ENCODE results near the gene SYT17. TPM values are rescaled to one million over a fixed set of nuclear protein-coding genes. Genes with fewer than 3 reads are reported as not detected.
A peak's percentile ranks its signal among the peaks of the same experiment; 100 is the strongest.

Gene SYT17
- total RNA-seq, 1 experiment from 2014 or later: 36.6 TPM

DNA sequence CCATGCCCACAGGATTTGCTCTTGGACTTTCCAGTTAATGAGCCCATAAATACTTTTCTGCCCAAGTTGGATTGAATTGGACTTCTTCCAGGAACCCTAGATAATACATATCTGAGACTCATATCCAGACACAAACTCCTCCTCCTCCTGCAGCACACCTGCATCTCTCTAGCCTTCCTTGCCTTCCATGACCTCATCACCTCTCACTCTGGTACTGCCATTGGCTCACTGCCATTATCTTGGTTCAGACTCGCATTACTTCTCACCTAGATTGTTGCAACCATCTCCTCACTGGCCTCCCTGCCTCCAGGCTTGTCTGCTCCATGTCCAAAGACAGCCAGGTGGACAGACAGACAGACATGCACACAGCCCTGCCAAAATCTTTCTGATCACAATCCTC, 4.8 kb upstream of the SYT17 start:
- intact Hi-C loops (cut with micrococcal nuclease; ENCODE audit: unreplicated experiment): no loop called here
- no peaks in the 10 kb centered on the region for H3K9me2 ChIP-seq (ENCODE audit: insufficient read depth)
- no peak overlapping the region for H2AFZ ChIP-seq
- no peak overlapping the region for H3K4me3 ChIP-seq
- H3K4me2 ChIP-seq: no peak overlapping the region
- H3F3A ChIP-seq (ENCODE audit: insufficient read depth, low read depth): peaks cover 9% of the 10 kb centered on the region
- ChIA-PET CTCF (interaction anchor here (1.1 kb wide), 1 partner anchor 25 kb away, joined by 3 read pairs; no protein-coding TSS in a partner anchor), POLR2A (ENCODE audit: unreplicated experiment) (no interaction called here)
- no peaks in the 10 kb centered on the region for H4K20me1 ChIP-seq (ENCODE audit: insufficient read depth)
- TF ChIP-seq EZH2 (IDR thresholded peaks at IDR 0.05; ENCODE audit: low read depth): no peak
- TF ChIP-seq, protein P1, sequence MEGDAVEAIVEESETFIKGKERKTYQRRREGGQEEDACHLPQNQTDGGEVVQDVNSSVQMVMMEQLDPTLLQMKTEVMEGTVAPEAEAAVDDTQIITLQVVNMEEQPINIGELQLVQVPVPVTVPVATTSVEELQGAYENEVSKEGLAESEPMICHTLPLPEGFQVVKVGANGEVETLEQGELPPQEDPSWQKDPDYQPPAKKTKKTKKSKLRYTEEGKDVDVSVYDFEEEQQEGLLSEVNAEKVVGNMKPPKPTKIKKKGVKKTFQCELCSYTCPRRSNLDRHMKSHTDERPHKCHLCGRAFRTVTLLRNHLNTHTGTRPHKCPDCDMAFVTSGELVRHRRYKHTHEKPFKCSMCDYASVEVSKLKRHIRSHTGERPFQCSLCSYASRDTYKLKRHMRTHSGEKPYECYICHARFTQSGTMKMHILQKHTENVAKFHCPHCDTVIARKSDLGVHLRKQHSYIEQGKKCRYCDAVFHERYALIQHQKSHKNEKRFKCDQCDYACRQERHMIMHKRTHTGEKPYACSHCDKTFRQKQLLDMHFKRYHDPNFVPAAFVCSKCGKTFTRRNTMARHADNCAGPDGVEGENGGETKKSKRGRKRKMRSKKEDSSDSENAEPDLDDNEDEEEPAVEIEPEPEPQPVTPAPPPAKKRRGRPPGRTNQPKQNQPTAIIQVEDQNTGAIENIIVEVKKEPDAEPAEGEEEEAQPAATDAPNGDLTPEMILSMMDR (conservative IDR thresholded peaks at IDR 0.05): no peak
- H3K4me1 ChIP-seq (replicated peaks; ENCODE audit: insufficient read depth): peaks cover 26% of the 10 kb centered on the region
- no peaks in the 10 kb centered on the region for H3K79me2 ChIP-seq (ENCODE audit: low read depth)
- no peak for DNase-seq
- H3K9me3 ChIP-seq (ENCODE audit: insufficient read depth, low read depth): no peaks in the 10 kb centered on the region
- no peaks in the 10 kb centered on the region for H3K36me3 ChIP-seq (ENCODE audit: low read depth)
- no TSS peak for BruUV-seq (replicated peaks)
- no peaks in the 10 kb centered on the region for H3K27me3 ChIP-seq (ENCODE audit: insufficient read depth, low read depth)
- no peak overlapping the region for H3K27ac ChIP-seq

DNA sequence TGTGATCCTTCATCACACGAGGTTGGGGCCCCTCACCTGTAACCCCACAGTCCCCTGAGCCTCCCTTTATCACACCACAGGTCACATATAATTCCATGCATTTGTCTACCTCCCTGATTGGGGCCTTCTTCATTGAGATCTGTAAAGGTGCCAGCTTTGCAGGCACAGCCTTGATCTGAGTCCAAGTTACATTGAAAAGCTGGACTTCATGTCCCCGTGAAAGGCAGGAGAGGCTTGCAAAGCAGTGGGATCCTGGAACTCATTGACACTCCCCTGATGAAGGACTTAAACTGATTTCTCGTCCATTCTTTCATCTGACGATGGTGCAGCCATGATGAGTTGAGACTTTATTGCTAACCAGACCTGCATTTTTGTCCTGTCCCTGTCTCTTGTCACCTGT, 3.8 kb upstream of the SYT17 start:
- Histone ChIP-seq H3K27me3 (ENCODE audit: insufficient read depth, low read depth) (no peaks in the 10 kb centered on the region), H3K9me2 (ENCODE audit: insufficient read depth) (no peaks in the 10 kb centered on the region), H3K4me1 (replicated peaks; ENCODE audit: insufficient read depth) (peaks cover 31% of the 10 kb centered on the region), H2AFZ (no peak overlapping the region), H4K20me1 (ENCODE audit: insufficient read depth) (no peaks in the 10 kb centered on the region), H3K36me3 (ENCODE audit: low read depth) (no peaks in the 10 kb centered on the region), H3F3A (ENCODE audit: insufficient read depth, low read depth) (peaks cover 9% of the 10 kb centered on the region), H3K9me3 (ENCODE audit: insufficient read depth, low read depth) (no peaks in the 10 kb centered on the region), H3K4me2 (no peak overlapping the region), H3K4me3 (no peak overlapping the region), H3K79me2 (ENCODE audit: low read depth) (0 out of 2 replicates have a peak, but pooled peaks cover 1% of the 10 kb centered on the region), H3K27ac (no peak overlapping the region)
- ChIA-PET POLR2A (ENCODE audit: unreplicated experiment) (interaction anchor here (0.6 to 1.3 kb wide), 2 partner anchors 45 to 72 kb away, joined by 4 to 21 read pairs; no protein-coding TSS in a partner anchor), CTCF (interaction anchor here (0.6 to 1.1 kb wide), 4 partner anchors 26 to 45 kb away, joined by 3 to 12 read pairs (median 4); no protein-coding TSS in a partner anchor)
- no peak for DNase-seq
- TF ChIP-seq EZH2 (IDR thresholded peaks at IDR 0.05; ENCODE audit: low read depth): no peak
- TF ChIP-seq, protein P1 (conservative IDR thresholded peaks at IDR 0.05): no peak
- no TSS peak for BruUV-seq (replicated peaks)
- intact Hi-C loops (cut with micrococcal nuclease; ENCODE audit: unreplicated experiment): no loop called here

DNA sequence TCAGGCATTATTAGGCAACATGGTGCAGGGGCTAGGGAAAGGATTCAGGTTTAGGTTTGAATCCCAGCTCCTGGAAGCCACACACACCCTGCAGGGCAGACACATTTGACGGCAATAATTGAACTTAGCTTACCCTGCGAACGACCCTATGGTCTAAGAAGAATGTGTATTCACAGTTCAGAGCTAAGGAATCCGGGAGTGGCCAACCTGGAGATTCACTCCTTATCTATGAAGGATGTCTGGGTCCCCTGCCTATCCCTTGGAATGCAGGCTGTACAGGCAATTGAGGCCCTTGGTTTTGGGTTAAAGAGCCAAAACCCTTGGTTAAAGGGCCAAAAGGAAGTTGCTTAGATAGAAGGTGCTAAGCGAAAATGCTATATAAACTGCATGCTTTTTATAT, 2.9 kb upstream of the SYT17 start:
- H3F3A ChIP-seq (ENCODE audit: insufficient read depth, low read depth): peaks cover 12% of the 10 kb centered on the region
- DNase-seq: peak; percentile 65 to 71
- no peaks in the 10 kb centered on the region for H3K9me2 ChIP-seq (ENCODE audit: insufficient read depth)
- H3K27ac ChIP-seq: no peak overlapping the region
- H3K4me1 ChIP-seq (replicated peaks; ENCODE audit: insufficient read depth): peaks cover 33% of the 10 kb centered on the region
- POLR2A ChIA-PET (ENCODE audit: unreplicated experiment): interaction anchor here (0.5 to 1.3 kb wide), 9 partner anchors 27 to 251 kb away, joined by 3 to 61 read pairs (median 6); no protein-coding TSS in a partner anchor
- H3K27me3 ChIP-seq (ENCODE audit: insufficient read depth, low read depth): no peaks in the 10 kb centered on the region
- no TSS peak for BruUV-seq (replicated peaks)
- TF ChIP-seq, protein P1 (conservative IDR thresholded peaks at IDR 0.05): no peak
- TF ChIP-seq EZH2 (IDR thresholded peaks at IDR 0.05; ENCODE audit: low read depth): no peak
- no peaks in the 10 kb centered on the region for H4K20me1 ChIP-seq (ENCODE audit: insufficient read depth)
- H3K36me3 ChIP-seq (ENCODE audit: low read depth): no peaks in the 10 kb centered on the region
- peak overlapping the region; percentile 4; the same call in 1 of the 2 replicates for H3K4me2 ChIP-seq
- H3K9me3 ChIP-seq (ENCODE audit: insufficient read depth, low read depth): no peaks in the 10 kb centered on the region
- CTCF ChIA-PET: interaction anchor here (0.5 to 1.1 kb wide), 3 partner anchors 29 to 77 kb away, joined by 3 to 4 read pairs (median 3); no protein-coding TSS in a partner anchor
- H3K79me2 ChIP-seq (ENCODE audit: low read depth): 0 out of 2 replicates have a peak, but pooled peaks cover 8% of the 10 kb centered on the region
- intact Hi-C loops (cut with micrococcal nuclease; ENCODE audit: unreplicated experiment): loop anchor here (1.0 to 5.0 kb wide), 3 partner anchors 29 to 722 kb away; no protein-coding TSS in a partner anchor
- no peak overlapping the region for H3K4me3 ChIP-seq
- H2AFZ ChIP-seq: no peak overlapping the region

All from PC-9 (cell line).